DMS153 (cell line): ENCODE results near the gene CD247.
"Not testable (repeated sequence)": the region's sequence is repeated elsewhere in the genome, so short reads cannot be mapped to it uniquely, and the experiment has no call there.

Experiments used
- DNase-seq: peaks from one replicate; lab custom pipeline; 2025; lab: John Stamatoyannopoulos, UW

CD247 gene

DNA sequence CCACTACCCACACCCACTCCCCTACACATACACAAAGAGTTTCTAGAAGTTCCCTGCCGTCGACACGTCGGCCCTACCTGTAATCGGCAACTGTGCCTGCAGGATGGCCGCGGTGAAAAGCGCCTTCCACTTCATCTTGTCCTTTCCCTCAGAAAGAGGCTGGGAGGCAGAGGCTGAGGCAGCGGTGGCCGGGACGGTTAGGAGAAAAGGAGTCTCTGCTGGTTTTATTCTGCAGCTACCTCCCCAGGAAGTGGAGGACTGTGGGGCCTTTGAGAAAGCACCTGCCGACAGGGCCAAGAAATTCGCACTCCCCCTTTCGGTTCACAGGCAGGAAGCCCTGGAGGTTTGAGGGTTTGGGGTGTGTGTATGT lies at the start of gene CD247:
CD247 (minus strand) TSS at position 199 of the 370 bp plus-strand sequence; CDS start at position 135, 64 bp downstream.
- DNase-seq, result no peak

GRCh38 chr1:167567663-167568062 lies 49.3 kb upstream of the CD247 start:
- DNase-seq, result no peak

GRCh38 chr1:167566766-167567165 lies 48.4 kb upstream of the CD247 start:
- no peak for DNase-seq

- no peak for DNase-seq
These were observed 47.6 kb upstream of the CD247 start for GRCh38 chr1:167565922-167566321.

GRCh38 chr1:167564612-167565270 lies 46.4 kb upstream of the CD247 start:
- no peak for DNase-seq

- DNase-seq, result peak; percentile 47
These were observed 45.4 kb upstream of the CD247 start for GRCh38 chr1:167563579-167564246.

- no peak for DNase-seq
These were observed 44.4 kb upstream of the CD247 start for GRCh38 chr1:167562702-167563101.

DNA sequence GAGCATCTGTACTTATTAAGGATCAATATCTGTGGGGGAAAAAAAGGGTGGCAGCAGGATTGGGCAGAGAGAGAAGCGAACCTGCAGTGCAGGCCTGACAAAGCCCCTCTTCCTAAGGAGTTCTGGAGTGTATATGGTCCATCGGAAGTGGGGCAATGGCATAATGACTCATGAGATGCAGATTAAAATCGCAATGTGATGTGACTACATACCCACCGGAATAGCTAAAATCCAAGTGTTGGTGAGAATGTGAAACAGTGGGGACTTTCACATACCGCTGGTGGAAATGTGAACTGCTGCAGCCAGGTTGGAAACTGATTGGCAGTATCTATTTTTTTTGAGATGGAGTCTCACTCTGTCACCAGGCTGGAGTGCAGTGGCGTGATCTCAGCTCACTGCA lies 43.4 kb upstream of the CD247 start:
- DNase-seq, result no peak

- DNase-seq, result peak; percentile 55
These were observed 37.8 kb upstream of the CD247 start for GRCh38 chr1:167555971-167556714.

GRCh38 chr1:167555072-167555471 lies 36.7 kb upstream of the CD247 start:
- DNase-seq, result not testable (repeated sequence)

- DNase-seq, result no peak
These were observed 35.9 kb upstream of the CD247 start for GRCh38 chr1:167554028-167554779.

DNA sequence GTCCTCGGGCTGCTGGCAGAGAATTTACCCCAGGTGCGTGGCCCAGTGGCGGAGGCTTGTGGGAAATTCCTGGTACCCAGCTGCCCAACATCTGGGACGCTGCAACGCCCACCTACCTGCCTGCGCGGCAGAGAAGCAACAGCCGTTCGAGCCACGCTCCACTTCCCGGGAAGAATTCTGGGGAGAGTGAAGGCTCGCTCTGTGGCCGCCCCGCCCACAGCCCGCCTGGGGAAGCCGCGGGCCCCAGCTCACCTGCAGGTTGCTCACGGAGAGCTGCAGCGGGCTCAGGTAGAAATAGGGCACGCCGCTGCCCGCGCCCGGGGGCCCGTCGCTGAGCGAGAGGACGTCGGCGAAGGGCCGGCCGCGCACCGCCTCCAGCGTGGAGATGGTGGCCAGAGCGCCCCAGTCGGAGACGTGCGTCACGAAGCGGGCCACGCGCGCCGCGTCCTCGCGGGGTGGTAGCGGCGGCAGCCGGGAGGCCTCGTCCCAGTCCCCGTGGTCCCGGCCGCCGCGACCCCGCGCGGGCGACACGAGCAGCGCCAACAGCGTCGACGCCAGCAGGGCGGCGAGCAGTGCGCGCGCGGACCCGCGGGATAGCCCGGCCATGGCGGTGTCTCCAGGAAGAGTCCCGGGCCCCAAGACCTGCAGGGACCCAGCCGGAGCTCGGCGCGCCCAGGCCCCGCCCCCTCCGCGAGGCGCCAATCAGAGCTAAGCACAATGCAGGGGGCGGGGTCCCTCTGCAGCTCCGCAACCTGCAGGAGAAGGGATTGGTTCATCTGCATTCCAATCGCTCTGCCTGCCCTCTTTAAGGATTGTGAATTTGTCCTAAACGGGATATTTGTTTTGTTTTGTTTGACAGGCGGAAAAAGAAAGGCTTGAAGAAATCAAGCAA lies 35.1 kb upstream of the CD247 start, which contains the start of gene CREG1:
CREG1 (minus strand) TSS at position 627 of the 892 bp plus-strand sequence.
- peak; percentile 95 for DNase-seq

DNA sequence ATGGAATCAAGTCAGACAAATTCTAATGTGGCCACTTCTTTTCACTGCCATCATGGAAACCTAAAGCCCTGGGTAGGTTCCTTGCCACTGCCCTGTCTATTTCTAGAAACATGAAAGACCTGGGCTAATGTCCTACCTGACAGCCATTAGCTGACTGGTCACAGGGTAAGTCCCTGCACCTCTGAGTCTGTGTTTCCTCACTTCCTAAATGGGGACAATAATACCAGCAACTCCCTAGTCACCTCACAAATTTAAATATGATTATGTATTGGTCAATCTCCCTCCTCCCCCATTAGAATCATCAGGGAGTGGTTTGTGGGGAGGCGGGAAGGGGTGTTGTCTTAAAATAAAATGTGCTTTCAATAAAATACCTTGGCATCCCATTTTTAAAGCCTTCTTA lies 33.0 kb upstream of the CD247 start:
- no peak for DNase-seq

DNA sequence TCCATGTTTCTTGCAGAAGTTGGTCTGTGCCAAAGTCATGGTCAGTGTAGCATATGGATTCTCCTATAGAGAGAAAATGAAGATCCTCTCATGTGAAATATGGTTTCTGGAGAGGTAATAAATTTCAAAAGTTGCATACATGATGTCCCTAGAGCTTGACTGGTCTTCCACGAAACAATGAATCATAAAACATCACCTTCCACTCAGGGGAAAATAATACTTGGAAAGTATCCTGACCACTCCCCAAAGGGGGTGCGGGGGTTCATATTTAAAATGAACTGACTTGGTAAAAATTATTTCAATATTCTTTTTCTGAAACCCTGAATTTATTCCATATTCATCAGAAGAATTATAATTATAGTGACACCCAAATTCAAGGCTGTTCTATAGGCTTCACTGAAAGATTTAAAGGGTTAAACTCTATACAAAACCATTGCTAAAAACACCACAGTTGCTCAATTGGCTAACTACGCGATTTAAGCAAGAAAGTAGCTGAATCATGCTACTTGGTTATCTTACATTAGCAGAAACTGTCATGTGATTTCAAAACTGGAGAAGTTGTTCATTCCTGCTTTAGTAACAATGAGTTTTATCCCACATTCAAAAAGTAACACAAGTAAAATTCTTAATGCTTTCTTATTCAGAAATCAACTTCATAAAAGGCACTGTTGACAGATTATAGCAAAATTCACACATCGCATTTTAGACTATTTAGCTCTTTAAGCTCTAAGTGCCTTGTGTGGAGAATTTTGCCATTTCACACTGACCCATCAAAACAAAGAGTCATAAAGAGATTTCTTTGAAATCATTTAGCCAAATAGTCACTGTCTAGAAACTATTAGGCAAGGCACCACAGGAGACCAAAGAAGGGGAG lies 30.0 kb upstream of the CD247 start:
- no peak for DNase-seq

DNA sequence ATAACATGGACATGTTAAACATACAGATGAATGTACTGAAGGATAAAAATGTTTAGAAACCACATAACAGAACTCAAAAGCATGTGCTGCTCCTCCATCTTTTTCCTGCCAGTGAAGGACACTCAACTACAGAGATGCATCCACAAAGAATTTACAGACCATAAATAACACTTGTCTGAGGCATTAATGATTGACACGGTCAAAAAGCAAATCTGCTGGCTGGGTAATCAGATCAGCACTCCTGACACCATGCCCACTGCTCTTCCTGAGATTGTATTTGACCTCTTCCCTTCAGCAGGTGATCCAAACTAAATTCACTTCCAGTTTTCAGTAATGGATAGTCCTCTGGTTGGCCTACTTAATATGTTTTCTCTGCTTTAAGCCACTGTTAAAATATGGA lies 28.6 kb upstream of the CD247 start:
- no peak for DNase-seq

- no peak for DNase-seq
These were observed 27.0 kb upstream of the CD247 start for GRCh38 chr1:167545349-167545748.

- no peak for DNase-seq
These were observed 26.2 kb upstream of the CD247 start for GRCh38 chr1:167544447-167545093.

DNA sequence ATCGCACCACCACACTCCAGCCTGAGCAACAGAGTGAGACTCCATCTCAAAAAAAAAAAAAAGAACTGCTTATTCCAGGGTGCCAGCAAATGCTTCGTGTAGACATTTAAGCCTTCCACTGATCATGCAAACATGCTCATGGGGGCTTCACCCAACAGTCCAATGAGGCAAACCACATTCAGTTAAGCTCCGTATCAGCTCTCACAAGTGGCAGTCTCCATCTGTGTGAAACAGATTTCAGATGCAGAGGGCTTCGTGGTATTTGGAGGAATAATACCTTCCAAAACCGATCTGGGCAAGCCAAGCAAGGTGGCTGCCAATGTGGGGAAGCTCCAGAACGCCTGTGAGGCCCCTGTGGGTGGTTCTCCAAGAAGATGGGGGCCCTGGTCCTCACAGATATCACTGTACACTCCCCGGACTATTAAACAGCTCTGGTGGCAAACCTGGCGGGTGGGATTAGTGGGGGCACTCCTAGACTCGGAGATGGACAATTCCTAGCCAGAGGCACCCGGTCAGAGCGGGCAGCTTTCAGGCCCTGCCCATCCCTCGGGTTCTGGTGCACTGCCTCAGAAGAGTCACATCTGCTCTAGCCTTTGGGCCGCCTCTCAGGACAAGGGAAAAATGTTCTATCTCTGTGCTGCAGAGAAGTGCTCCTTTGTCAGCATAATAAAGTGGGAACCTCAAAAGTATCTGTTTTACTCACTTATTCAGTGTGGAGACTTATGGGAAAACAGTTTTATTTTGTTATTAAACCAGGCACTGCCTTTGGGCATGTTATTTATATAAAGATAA lies 25.1 kb upstream of the CD247 start:
- no peak for DNase-seq
